Endothelial cell of umbilical vein (primary cell): ENCODE measurements around the gene TSPAN9. TPM values are rescaled to one million over a fixed set of nuclear protein-coding genes. Genes with fewer than 3 reads are reported as not detected.

ENCODE experiments used
- BruUV-seq: library from RNA; stranded (reverse); fragments of 400-500 nt; replicated peaks from 2 replicates; lab custom pipeline; 2021; lab: Mats Ljungman, UMichigan
- CTCF ChIA-PET: fragments of 300-600, 350-600 bp; sonication (Branson Sonifier 250); formaldehyde crosslinking; loops from one replicate; lab custom pipeline; 2021; ENCODE audit warnings: antibody characterized with exemption, inconsistent platforms; lab: Charles Lee
- POLR2A ChIA-PET: fragments of 300-600, 350-600 bp; sonication (Branson Sonifier 250); formaldehyde crosslinking; loops from one replicate; lab custom pipeline; 2021; ENCODE audit warnings: antibody characterized with exemption, inconsistent platforms; lab: Charles Lee
- DNase-seq: peaks from one replicate; pipeline ENCODE4 v3.0.0-alpha.2; 2011; ENCODE audit warnings: low read depth, low spot score
- FAIRE-seq: peaks from 2 replicates; lab custom pipeline; 2011; peaks lifted over from hg19 to GRCh38; lab: Jason Lieb, UNC
- H2AFZ ChIP-seq: 2 replicates; pipeline ENCODE4 v1.6.0; 2012; ENCODE audit warnings: low read depth, low read length, control low read depth, inconsistent platforms
- H3K27ac ChIP-seq: 2 replicates; pipeline ENCODE4 v1.5.1; 2011; ENCODE audit warnings: low read depth, mild to moderate bottlenecking, control low read depth, low read length, moderate library complexity; ENCODE audit not compliant: insufficient read depth
- H3K27me3 ChIP-seq, 2 experiments: 2 replicates each; pipeline versions ENCODE4 v1.6.0 to v1.6.1; 2011; ENCODE audit warnings: low read length in 2 of 2, mixed read lengths in 1 of 2; ENCODE audit not compliant: control insufficient read depth in 2 of 2, insufficient read depth in 2 of 2
- H3K36me3 ChIP-seq, 2 experiments: 2 replicates in 1 of 2; 3 replicates in 1 of 2; pipeline ENCODE4 v1.5.1; 2011; ENCODE audit warnings: low read length in 2 of 2, mild to moderate bottlenecking in 1 of 2, moderate library complexity in 1 of 2; ENCODE audit not compliant: control insufficient read depth in 2 of 2, insufficient read depth in 2 of 2; ENCODE audit errors: extremely low read depth in 1 of 2
- H3K4me1 ChIP-seq: 3 replicates; pipeline ENCODE4 v1.5.1; 2011; ENCODE audit warnings: mild to moderate bottlenecking, low read length; ENCODE audit not compliant: control insufficient read depth, insufficient read depth; ENCODE audit errors: extremely low read depth
- H3K4me2 ChIP-seq: 2 replicates; pipeline ENCODE4 v1.6.1; 2011; ENCODE audit warnings: low read length, control low read depth, mixed read lengths; ENCODE audit not compliant: insufficient read depth
- H3K4me3 ChIP-seq, 3 experiments: fragments of 200-600 bp in 1 of 3; sonication (generic), shearing (Covaris generic) in 1 of 3; replicated peaks in 1 of 3; 2 replicates each; pipeline ENCODE4 v1.5.1; 2011 to 2016; ENCODE audit warnings: control low read depth in 3 of 3, low read length in 3 of 3, mild to moderate bottlenecking in 2 of 3, inconsistent platforms in 1 of 3, low read depth in 1 of 3, moderate library complexity in 1 of 3; ENCODE audit not compliant: insufficient read depth in 1 of 3
- H3K79me2 ChIP-seq: 2 replicates; pipeline ENCODE4 v1.6.0; 2012; ENCODE audit warnings: low read length, inconsistent platforms; ENCODE audit not compliant: control insufficient read depth, insufficient read depth
- H3K9ac ChIP-seq: replicated peaks from 2 replicates; pipeline ENCODE3; 2011; ENCODE audit warnings: low read length, control low read depth; ENCODE audit not compliant: insufficient read depth; ENCODE audit errors: extremely low read depth
- H3K9me1 ChIP-seq: replicated peaks from 3 replicates; pipeline ENCODE4 v1.6.0; 2011; ENCODE audit warnings: mild to moderate bottlenecking, low read length; ENCODE audit not compliant: control insufficient read depth, insufficient read depth; ENCODE audit errors: extremely low read depth
- H3K9me3 ChIP-seq: replicated peaks from 2 replicates; pipeline ENCODE4 v1.5.1; 2012; ENCODE audit warnings: low read length, inconsistent platforms; ENCODE audit not compliant: control insufficient read depth, insufficient read depth
- H4K20me1 ChIP-seq: replicated peaks from 2 replicates; pipeline ENCODE3; 2011; ENCODE audit warnings: mild to moderate bottlenecking, low read length; ENCODE audit not compliant: control insufficient read depth, insufficient read depth; ENCODE audit errors: extremely low read depth
- EZH2 ChIP-seq: IDR thresholded peaks from 2 replicates; pipeline ENCODE4 v1.6.1; 2012; ENCODE audit warnings: borderline replicate concordance, low read depth, mild to moderate bottlenecking, moderate library complexity, low read length, inconsistent platforms; ENCODE audit not compliant: severe bottlenecking
- FOS ChIP-seq: IDR thresholded peaks from 2 replicates; pipeline ENCODE4 v1.6.1; 2011; ENCODE audit warnings: mild to moderate bottlenecking, low read length, moderate library complexity, borderline replicate concordance; ENCODE audit not compliant: insufficient read depth
- GATA2 ChIP-seq: IDR thresholded peaks from 2 replicates; pipeline ENCODE4 v1.7.0; 2011; ENCODE audit warnings: low read depth, mild to moderate bottlenecking, moderate library complexity, mixed read lengths, low read length; ENCODE audit not compliant: insufficient read length, insufficient read depth
- JUN ChIP-seq: IDR thresholded peaks from 2 replicates; pipeline ENCODE4 v1.6.1; 2011; ENCODE audit warnings: borderline replicate concordance, low read depth; ENCODE audit not compliant: insufficient read length, insufficient read depth
- MAX ChIP-seq: IDR thresholded peaks from 2 replicates; pipeline ENCODE4 v1.6.1; 2011; ENCODE audit not compliant: insufficient read depth, insufficient read length
- MYC ChIP-seq: IDR thresholded peaks from one replicate; pipeline ENCODE4 v1.6.1; 2011; ENCODE audit warnings: mild to moderate bottlenecking, low read depth, low read length
- POLR2A ChIP-seq: IDR thresholded peaks from 2 replicates; pipeline ENCODE4 v1.6.1; 2012; ENCODE audit warnings: low read depth, mild to moderate bottlenecking, control low read depth, low read length
- POLR2AphosphoS5 ChIP-seq: IDR thresholded peaks from 2 replicates; pipeline ENCODE4 v1.6.1; 2012; ENCODE audit warnings: low read depth, mild to moderate bottlenecking, control low read depth, low read length, moderate library complexity; ENCODE audit not compliant: insufficient read depth
- dilution Hi-C: fragments of 300-500 bp; cut with MboI; formaldehyde crosslinking; loops from one replicate; pipeline ENCODE4 v1.15.0; 2019; ENCODE audit warnings: low sequenced_read_pairs; ENCODE audit not compliant: extremely low pct_ligation_motif_present
- intact Hi-C: fragments of 100-400 bp; cut with micrococcal nuclease; formaldehyde crosslinking; loops from one replicate; pipeline ENCODE4 v1.10.0; 2022
- polyA plus RNA-seq, 4 experiments: library from polyadenylated mRNA; depleted of rRNA in 3 of 4; stranded (reverse) in 3 of 4; unstranded in 1 of 4; fragments of >200 nt; gene quantifications; 2 replicates each; pipeline versions ENCODE4 v1.2.1 to v1.2.3, GENCODE V29; 2011 to 2012; ENCODE audit warnings: missing spikeins in 1 of 4
- total RNA-seq: library from RNA; stranded (reverse); gene quantifications from 2 replicates; pipeline ENCODE4 v1.2.3, GENCODE V29; 2021
- TF ChIP-seq, protein P1 (sequence below), 2 donors: IDR thresholded peaks; 1 replicate in 1 of 2; 2 replicates in 1 of 2; pipeline ENCODE4 v1.5.1; 2011; ENCODE audit warnings: low read length in 2 of 2, mild to moderate bottlenecking in 2 of 2, moderate library complexity in 2 of 2, control low read depth in 1 of 2, inconsistent platforms in 1 of 2, low read depth in 1 of 2; ENCODE audit not compliant: insufficient read depth in 1 of 2; ENCODE audit errors: extremely low read depth in 1 of 2

The TSPAN9 gene
- total and polyA plus RNA-seq, 2 donors (not counting 3 experiments of a cell fraction or from before 2014, with no cell fraction given), result 43.3 to 66.8 TPM

GRCh38 chr12:3190101-3190500 lies 112.9 kb downstream of the TSPAN9 start:
- ChIA-PET CTCF (interaction anchor here (0.7 kb wide), 1 partner anchor 117 kb away, joined by 3 read pairs; no protein-coding TSS in a partner anchor), POLR2A (interaction anchor here (0.7 kb wide), 1 partner anchor 8 kb away, joined by 4 read pairs; no protein-coding TSS in a partner anchor)
- Histone ChIP-seq H3K27me3 (no peaks in the 10 kb centered on the region), H2AFZ (no peak overlapping the region), H3K4me2 (no peak overlapping the region), H3K4me1 (no peaks in the 10 kb centered on the region), H3K36me3 (no peaks in the 10 kb centered on the region), H3K27ac (no peak overlapping the region), H3K9me3 (no peaks in the 10 kb centered on the region), H3K79me2 (no peaks in the 10 kb centered on the region), H3K9ac (no peak overlapping the region), H4K20me1 (no peaks in the 10 kb centered on the region), H3K9me1 (no peaks in the 10 kb centered on the region), H3K4me3 (no peak overlapping the region)
- TF ChIP-seq JUN (no peak), POLR2AphosphoS5 (no peak), GATA2 (peak; percentile 73)
- FAIRE-seq (peak; percentile 61), DNase-seq (peak; percentile 72)
- dilution Hi-C loops (no loop called here), intact Hi-C loops (no loop called here)
- no TSS peak for BruUV-seq

DNA sequence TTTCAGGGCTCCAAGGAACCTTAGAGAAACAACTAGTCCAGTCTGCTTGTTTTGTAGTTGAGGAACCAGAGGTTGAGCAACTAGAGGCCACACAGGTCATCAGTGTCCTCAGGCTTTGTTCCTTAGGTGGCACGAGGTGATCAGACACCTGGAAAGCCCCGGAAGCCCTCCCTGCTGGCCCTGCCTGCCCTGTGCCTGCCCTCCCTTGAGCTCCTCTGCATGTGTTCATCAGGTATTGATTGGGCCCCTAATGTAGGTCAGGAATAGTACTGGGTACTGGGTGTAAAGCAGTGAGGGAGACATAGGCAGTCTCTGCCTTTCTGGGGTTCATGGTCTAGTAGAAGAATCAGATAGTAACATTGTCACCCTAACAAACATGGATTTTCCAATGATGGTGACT lies 114.3 kb downstream of the TSPAN9 start:
- intact Hi-C loops (no loop called here), dilution Hi-C loops (no loop called here)
- Histone ChIP-seq H3K9me3 (no peaks in the 10 kb centered on the region), H3K27me3 (no peaks in the 10 kb centered on the region), H3K9ac (no peak overlapping the region), H3K79me2 (no peaks in the 10 kb centered on the region), H3K4me3 (no peak overlapping the region), H2AFZ (no peak overlapping the region), H3K9me1 (no peaks in the 10 kb centered on the region), H3K4me2 (no peak overlapping the region), H3K4me1 (no peaks in the 10 kb centered on the region), H3K36me3 (no peaks in the 10 kb centered on the region), H4K20me1 (no peaks in the 10 kb centered on the region), H3K27ac (no peak overlapping the region)
- ChIA-PET POLR2A (no interaction called here), CTCF (interaction anchor here (2.8 kb wide), 1 partner anchor 118 kb away, joined by 11 read pairs; no protein-coding TSS in a partner anchor)
- TF ChIP-seq POLR2AphosphoS5 (no peak), MAX (no peak), EZH2 (no peak), GATA2 (no peak), POLR2A (no peak), MYC (no peak), FOS (no peak), JUN (no peak)
- TF ChIP-seq, protein P1, sequence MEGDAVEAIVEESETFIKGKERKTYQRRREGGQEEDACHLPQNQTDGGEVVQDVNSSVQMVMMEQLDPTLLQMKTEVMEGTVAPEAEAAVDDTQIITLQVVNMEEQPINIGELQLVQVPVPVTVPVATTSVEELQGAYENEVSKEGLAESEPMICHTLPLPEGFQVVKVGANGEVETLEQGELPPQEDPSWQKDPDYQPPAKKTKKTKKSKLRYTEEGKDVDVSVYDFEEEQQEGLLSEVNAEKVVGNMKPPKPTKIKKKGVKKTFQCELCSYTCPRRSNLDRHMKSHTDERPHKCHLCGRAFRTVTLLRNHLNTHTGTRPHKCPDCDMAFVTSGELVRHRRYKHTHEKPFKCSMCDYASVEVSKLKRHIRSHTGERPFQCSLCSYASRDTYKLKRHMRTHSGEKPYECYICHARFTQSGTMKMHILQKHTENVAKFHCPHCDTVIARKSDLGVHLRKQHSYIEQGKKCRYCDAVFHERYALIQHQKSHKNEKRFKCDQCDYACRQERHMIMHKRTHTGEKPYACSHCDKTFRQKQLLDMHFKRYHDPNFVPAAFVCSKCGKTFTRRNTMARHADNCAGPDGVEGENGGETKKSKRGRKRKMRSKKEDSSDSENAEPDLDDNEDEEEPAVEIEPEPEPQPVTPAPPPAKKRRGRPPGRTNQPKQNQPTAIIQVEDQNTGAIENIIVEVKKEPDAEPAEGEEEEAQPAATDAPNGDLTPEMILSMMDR (IDR thresholded peaks at IDR 0.05; ENCODE audit: extremely low read depth in 1 of 2, insufficient read depth in 1 of 2, low read depth in 1 of 2, low read length in 2 of 2), result no peak
- no TSS peak for BruUV-seq
- FAIRE-seq, result no peak
- no peak for DNase-seq
